ENCODE results near the gene MAFG.

Gene MAFG

GRCh38 chr17:81909966-81910839, 17.3 kb downstream of the MAFG start:
- no peak for DNase-seq (ENCODE audit: low spot score)

DNA sequence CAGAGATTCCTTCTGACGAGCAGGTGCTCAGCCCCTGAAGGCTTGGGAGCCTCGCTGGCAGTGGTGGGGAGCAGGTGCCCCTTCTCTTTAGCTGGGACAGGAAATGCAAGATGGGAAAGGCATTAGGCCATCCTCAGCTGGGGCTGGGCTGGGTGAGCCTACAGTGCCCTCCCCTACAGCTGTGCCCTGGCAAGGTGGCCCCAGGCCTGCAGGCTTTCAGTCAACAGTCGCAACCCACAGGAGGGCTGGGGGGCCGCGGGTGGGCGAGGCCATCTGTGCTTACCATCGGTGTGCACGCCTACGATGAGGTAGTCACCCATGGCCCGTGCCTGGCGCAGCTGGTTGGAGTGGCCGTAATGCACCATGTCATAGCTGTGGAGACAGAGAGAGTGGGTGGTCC, 18.3 kb downstream of the MAFG start:
- DNase-seq (ENCODE audit: low spot score), result no peak

GRCh38 chr17:81908793-81909192, 18.7 kb downstream of the MAFG start:
- no peak for DNase-seq (ENCODE audit: low spot score)

GRCh38 chr17:81907219-81908145, 20.1 kb downstream of the MAFG start:
- DNase-seq (ENCODE audit: low spot score), result no peak

- no peak for DNase-seq (ENCODE audit: low spot score)
These were observed 20.9 kb downstream of the MAFG start for GRCh38 chr17:81906476-81907218.

GRCh38 chr17:81905993-81906392, 21.5 kb downstream of the MAFG start:
- no peak for DNase-seq (ENCODE audit: low spot score)

GRCh38 chr17:81905424-81905875, 22.1 kb downstream of the MAFG start:
- DNase-seq (ENCODE audit: low spot score), result no peak

DNA sequence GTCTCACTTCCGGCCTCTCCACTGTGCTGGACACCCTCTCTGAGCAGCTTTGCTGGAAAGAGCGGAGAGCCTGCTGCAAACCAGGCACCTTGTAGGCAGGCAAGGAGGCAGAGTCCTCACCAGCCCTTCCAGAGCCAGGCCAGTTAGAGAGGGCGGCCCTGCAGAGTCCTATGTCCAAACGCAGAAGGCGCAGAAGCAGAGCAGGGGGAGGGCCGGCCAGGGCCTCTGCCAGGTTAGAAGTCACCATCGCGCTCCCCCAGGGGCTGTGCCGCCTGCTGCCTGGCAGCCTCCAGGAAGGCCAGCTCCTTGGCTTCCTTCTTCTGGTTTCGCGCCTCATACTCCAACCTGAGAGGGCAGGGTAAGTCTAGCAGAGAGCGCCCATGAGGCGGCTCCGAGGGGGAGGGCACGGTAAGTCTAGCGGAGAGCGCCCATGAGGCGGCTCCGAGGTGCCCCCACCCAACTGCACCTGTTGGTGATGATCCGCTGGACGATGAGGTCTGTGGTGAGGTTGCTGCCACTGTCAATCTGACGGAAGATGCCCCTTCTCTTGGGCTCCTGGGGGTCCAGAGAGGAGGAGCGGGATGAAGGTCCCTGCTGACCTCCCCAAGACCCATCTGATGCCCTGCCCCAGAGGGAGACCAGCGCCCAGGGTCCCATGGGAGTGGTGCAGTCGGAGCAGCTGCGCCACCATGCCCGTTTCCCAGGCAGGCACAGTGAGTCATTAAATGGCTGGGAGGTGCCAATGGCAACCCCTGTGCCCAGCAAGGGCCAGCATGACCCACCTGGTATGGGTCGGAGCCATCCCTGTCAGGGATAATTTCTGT, 22.7 kb downstream of the MAFG start:
- no peak for DNase-seq (ENCODE audit: low spot score)

GRCh38 chr17:81903896-81904599, 23.5 kb downstream of the MAFG start:
- no peak for DNase-seq (ENCODE audit: low spot score)

GRCh38 chr17:81903415-81903831, 24.1 kb downstream of the MAFG start:
- no peak for DNase-seq (ENCODE audit: low spot score)

- DNase-seq (ENCODE audit: low spot score), result no peak
These were observed 24.7 kb downstream of the MAFG start for GRCh38 chr17:81902653-81903414.

DNA sequence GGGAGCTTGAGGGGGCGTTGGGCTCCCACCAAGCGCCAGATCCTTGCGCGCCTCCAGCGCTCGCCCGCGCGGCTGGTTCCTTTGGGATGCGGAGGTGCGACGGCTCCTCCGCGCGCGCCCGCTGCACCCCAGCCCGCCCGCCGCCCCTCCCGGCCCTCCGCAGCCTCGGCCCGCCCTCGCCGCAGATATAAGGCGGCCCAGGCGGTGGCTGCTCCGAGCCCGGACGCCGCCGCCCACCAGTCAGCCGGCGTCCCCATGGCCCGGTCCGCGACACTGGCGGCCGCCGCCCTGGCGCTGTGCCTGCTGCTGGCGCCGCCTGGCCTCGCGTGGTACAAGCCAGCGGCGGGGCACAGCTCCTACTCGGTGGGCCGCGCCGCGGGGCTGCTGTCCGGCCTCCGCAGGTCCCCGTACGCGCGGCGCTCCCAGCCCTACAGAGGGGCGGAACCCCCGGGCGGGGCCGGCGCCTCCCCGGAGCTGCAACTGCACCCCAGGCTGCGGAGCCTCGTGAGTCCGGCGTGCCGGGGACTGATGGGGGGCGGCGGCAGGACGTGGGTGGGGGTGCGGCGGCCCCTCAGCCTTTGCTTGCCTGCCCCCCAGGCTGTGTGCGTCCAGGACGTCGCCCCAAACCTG, 25.4 kb downstream of the MAFG start, which contains the start of gene NPB:
TSS of gene NPB (plus strand) at position 216 of the 630 bp plus-strand sequence. CDS start at position 256, 40 bp downstream.
- peak; percentile 54 for DNase-seq (ENCODE audit: low spot score)

GRCh38 chr17:81901167-81902022, 26.1 kb downstream of the MAFG start:
- DNase-seq (ENCODE audit: low spot score), result no peak

GRCh38 chr17:81900181-81900820, 27.2 kb downstream of the MAFG start:
- no peak for DNase-seq (ENCODE audit: low spot score)

GRCh38 chr17:81899514-81900166, 27.9 kb downstream of the MAFG start:
- no peak for DNase-seq (ENCODE audit: low spot score)

DNA sequence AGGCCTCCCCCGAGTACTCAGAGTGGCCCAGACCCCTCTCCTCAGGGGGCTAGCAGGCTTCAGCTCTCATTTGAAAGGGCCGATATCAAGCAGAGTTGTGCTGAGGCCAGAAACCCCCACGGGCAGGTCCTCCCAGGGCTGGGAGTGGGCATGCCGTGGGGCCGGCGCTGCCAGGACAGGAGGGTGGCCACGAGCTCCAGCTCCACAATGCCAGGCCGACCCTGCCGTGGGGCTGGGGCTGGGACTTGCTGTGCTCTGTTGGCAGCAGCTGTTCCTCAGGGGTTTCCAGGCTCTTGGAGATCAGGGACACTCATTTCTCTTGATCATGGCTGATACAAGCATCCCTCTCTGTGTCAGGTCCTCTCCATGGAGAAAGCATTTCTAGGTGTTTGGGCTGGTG, 28.6 kb downstream of the MAFG start:
- DNase-seq (ENCODE audit: low spot score), result no peak
